ENCODE measurements around the gene GSTA2.
"Not testable (repeated sequence)": the region's sequence is repeated elsewhere in the genome, so short reads cannot be mapped to it uniquely, and the experiment has no call there.

Gene GSTA2

DNA sequence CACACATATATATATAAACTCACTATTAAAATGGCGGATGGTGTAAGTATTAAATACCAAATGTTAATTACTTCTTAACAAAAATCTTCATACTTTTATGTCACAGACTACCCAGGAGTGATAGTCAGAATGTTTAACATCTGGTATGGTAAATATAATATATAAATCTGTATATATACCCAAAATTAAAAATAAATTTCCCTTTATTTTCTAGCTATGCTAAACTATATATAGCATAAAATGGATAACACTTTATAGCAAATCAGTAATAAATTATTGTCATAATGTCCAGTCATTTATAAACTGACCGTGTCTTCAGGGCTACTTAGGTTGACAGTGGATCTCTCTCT is 37.1 kb downstream of the GSTA2 start:
- DNase-seq (ENCODE audit: low read depth in 1 of 2, low spot score in 1 of 2), result no peak

DNA sequence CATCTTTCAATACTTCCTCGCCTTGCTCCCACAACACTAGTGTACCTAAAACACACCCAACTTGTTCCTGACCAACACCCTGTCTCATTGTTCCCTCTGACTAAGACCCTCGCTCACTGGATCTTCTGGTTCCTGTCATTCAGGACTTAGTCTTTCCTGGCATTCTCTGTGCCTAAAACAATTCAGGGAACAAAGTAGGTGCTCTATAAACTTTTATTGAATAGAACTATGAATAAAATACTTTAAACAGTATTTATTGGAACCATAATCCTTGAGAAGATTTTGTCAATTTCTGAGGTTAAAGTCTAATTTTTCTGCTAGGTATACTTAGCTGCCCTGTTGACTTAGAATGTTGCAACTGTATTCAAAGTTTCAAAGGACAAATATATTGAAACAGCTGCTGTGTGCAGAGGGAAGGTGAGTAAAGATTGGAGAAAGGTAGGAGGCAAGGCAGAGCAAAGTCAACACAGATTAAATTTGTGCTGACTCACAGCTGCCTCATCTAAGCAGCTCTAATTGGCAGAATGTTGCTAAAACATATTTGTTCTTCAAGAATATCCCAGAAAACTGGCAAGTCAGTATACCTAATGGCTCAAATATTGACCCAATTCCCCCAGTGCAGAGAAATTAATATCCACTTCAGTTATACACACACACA is 37.6 kb downstream of the GSTA2 start:
- no peak for DNase-seq (ENCODE audit: low read depth in 1 of 2, low spot score in 1 of 2)

DNA sequence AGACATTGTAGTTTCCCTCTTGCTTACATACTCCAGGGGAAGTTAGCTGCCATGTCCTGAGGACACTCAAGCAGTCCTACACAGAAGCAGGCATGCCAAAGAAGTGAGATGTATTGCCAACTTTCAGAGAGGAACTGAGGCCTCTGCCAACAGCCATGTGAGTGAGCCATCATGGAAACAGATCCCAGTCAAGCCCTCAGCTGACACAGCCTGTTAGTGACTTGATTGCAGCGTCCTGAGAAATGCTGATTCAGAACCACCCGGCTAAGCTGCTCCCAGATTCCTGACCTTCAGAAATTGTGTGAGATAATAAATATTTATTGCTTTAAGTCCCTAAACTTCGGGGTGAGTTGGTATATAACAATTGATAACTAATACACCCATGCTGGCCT is 38.1 kb downstream of the GSTA2 start:
- DNase-seq (ENCODE audit: low read depth in 1 of 2, low spot score in 1 of 2), result no peak

DNA sequence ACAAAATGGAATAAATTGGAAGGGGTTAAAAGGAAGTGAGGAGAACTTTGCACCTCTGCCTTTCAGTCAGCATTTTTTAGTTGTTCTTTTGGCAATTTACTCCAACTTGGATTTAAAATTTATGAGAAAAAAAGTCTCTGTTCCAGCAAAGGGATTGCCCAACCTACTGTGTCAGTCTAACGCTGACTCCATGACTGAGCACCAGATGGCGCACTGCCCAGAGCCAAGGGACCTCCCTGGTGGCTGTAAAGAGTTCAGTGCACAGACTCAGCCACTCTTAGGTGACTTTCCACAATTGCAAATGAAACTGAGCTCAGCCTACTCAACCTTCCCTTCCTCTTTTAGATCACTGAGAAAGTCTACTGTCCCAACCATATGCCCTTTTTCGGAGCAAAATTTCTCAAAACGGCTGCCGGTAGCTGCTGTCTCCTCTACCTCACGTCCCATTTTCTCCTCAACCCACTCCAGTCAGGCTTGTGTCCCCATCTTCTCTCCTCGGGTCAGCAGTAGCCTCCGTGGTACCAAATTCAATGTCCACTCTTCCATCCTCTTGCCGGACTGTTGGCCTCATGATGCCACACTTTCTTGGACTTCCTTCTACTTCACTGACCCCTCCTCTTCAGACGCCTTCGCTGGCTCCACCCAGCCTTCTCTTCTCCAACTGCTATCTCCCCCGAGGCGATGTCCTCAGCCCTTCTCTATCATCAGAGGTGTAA is 38.7 kb downstream of the GSTA2 start:
- DNase-seq (ENCODE audit: low read depth in 1 of 2, low spot score in 1 of 2), result peak; percentile 4 to 22

DNA sequence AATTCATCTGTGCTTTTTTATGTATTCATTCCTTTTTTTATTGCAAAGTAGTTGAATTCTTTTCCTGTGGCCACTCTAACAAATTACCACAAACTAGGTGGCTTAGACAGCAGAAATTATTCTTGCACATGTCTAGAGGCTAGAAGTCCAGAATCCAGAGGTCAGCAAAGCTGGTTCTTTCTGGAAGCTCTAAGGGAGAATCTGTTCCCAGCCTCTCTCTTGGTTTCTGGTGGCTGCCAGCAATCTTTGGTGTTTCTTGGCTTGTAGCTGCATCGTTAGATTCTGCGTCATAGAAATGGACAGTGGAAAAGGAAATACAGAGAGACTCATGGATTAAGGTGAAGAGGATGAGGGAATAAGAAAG is 39.3 kb downstream of the GSTA2 start:
- no peak for DNase-seq (ENCODE audit: low read depth in 1 of 2, low spot score in 1 of 2)

DNA sequence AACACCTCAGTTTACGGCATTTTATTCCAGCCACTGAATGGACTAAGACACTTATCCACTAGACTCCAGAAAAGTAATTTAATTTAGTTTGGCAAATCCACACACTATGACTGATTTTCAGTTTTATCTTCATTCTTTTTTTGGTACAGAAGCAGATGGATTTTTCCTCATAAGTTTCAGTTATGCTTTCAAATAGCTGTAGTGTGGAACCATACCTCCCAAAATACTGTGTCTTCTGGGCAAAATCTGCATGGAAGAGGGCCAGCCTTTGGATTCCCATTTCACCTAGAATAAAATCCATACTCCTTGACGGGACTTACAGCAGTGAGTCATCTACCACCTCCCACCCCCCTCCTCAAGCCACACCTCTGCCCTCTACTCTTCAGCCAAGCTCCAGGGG is 43.0 kb downstream of the GSTA2 start:
- DNase-seq (ENCODE audit: low read depth in 1 of 2, low spot score in 1 of 2), result no peak

DNA sequence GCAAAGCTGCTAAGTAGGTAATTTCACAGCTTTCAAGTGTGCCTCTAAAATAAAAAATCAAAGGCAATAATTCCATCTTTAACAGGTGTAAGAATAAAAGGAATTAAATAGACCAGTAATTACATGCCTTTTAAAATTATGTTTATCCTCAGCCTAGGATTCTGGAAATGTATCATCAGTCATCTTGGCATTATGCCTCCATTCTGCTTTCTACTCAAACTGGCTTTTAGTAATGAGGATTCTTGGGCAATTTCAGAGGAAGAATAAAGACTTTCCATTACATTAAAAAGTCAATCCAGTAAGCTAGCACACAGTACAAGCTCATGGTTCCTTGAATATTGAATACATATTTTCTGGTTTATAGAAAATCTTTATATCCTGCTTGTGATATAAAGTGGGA is 44.7 kb downstream of the GSTA2 start:
- no peak for DNase-seq (ENCODE audit: low read depth in 1 of 2, low spot score in 1 of 2)

DNA sequence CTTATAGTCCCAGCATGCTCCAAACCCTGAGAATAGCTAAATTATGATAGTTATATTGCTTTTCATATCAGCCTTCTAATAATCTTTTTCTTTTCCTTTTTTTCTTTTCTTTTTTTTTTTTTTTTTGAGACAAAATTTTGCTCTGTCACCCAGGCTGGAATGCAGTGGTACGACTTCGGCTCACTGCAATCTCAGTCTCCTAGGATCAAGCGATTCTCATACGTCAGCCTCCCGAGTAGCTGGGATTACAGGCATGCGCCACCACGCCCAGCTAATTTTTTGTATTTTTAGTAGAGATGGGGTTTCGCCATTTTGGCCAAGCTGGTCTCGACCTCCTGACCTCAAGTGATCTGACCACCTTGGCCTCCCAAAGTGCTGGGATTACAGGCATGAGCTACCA is 48.5 kb downstream of the GSTA2 start:
- not testable (repeated sequence) for DNase-seq (ENCODE audit: low read depth in 1 of 2, low spot score in 1 of 2)

DNA sequence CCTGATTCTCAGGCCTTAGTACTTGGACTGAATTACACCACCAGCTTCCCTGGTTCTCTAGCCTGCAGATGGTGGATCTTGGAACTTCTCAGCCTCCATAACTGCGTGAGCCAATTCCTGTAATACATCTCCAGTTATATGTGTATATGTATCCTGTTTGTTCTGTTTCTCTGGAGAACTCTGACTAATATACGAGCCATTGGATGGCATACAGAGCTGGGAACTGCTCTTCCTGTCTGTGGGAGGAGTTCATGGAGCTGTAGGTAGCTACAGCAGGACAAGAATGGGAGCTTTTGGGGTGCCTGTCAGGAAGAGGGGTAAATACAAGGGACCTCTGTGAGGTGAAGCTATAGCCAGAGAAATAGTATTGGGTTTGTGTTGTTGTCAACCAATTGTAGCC is 51.1 kb downstream of the GSTA2 start:
- no peak for DNase-seq (ENCODE audit: low read depth in 1 of 2, low spot score in 1 of 2)

DNA sequence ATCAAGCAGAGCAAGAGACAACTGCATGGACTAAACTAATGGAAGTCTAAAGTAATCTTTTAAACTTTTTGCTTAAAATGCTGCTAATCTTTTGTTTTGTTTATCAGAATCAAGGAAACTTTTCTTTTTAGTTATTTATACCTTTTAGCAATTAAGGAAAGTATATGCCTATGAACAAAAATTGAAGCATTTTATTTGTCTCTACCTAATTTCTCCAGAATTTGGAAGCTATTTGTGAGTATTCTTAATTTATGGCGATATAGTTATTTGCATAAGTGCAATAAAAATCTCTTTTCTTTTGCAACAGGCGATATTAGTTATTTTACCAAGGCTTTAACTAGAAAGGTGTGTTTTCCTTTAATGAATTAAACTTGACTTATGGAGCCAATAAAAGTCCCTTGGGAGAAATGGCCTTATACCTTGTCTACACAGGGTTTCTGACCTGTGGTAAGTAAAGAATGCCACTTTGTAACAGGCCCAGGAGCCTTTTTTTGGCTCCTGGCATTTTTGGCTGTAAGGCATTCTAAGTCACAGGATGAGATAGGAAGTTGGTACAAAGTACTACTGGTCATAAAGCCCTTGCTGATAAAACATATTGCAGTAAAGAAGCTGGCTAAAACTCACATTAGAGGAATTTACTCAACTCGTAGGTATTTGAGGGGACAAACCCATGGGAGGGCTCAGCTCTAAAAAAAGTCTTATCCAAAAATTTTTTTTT is 55.2 kb downstream of the GSTA2 start:
- DNase-seq (ENCODE audit: low read depth in 1 of 2, low spot score in 1 of 2), result no peak

DNA sequence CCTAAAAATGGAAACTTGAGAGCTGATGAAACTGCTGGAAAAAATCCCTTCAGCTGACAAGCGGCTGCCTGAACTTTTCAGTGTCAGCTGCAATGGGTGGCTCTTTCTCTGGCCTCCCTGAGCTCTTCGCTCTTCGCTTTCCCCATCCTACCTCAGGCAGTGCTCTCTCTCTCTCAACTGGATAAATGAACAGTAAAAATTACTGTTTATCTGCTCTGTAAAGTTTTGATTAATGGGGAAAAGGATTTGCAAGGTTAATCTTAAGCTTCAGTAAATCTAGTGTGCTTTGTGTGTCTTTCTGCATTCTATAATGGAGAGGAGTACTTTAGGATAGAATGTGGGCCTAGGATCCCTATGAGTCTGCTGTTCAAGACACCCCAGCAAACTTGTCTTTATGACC is 57.3 kb downstream of the GSTA2 start:
- no peak for DNase-seq (ENCODE audit: low read depth in 1 of 2, low spot score in 1 of 2)

DNA sequence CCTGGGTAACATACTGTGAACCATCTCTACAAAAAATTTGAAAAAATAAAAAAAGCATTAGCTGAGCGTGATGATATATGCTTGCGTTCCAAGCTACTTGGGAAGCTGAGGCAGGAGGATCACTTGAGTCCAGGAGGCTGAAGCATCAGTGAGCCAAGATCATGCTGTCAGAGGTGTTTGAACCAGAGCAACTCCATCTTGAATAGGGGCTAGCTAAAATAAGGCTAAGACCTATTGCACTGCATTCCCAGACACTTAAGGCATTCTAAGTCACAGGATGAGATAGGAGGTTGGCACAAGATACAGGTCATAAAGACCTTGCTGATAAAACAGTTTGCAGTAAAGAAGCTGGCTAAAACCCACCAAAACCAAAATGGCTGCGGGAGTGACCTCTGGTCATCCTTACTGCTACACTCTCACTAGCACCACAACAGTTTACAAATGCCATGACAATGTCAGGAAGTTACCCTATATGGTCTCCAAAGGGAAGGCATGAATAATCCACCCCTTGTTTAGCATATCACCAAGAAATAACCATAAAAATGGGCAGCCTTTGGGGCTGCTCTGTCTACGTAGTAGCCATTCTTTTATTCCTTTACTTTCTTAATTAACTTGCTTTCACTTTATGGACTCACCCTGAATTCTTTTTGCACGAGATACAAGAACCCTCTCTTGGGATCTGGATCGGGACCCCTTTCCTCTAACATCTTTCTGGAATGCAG is 58.3 kb downstream of the GSTA2 start:
- DNase-seq (ENCODE audit: low read depth in 1 of 2, low spot score in 1 of 2), result not testable (repeated sequence)

DNA sequence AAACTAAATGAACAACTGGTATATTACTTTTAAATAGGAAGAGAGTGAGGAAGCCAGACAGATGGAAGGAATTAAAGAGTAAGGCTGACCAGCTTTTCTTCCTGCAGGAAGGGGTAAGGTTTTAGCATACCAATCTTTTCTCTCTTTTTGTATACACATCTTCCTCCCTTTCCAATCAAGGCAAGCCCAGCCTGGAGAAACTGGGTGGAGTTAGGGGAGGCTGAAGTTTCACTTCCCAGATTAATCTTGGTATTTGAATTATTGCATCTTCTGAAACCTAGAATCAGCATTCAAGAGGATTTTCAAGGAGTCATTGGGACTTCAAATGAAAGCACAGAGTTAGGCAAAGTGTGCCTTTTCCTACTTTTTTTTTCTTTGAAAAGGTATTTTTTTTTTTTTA is 59.2 kb downstream of the GSTA2 start:
- no peak for DNase-seq (ENCODE audit: low read depth in 1 of 2, low spot score in 1 of 2)

Measured in activated T-helper 1 cell treated with anti-CD3 and anti-CD28 coated beads, Interleukin-2, amount 50 U/mL, for 16 hours (primary cell).